Measurements from ENCODE around the gene ACP6.
"Not testable (repeated sequence)": the region's sequence is repeated elsewhere in the genome, so short reads cannot be mapped to it uniquely, and the experiment has no call there.

The ACP6 gene

GRCh38 chr1:147670319-147671001 is at the start of gene ACP6:
TSS of gene ACP6 (minus strand) at chr1:147670524. CDS start at chr1:147670048, 476 bp downstream.
- peak; percentile 83 for DNase-seq

- no peak for DNase-seq
These were observed 49.4 kb upstream of the ACP6 start for GRCh38 chr1:147719711-147720225.

- no peak for DNase-seq
These were observed 48.8 kb upstream of the ACP6 start for GRCh38 chr1:147719029-147719698.

- DNase-seq = no peak
These were observed 47.4 kb upstream of the ACP6 start for GRCh38 chr1:147717706-147718097.

- no peak for DNase-seq
These were observed 46.9 kb upstream of the ACP6 start for GRCh38 chr1:147717051-147717705.

- DNase-seq = no peak
These were observed 42.3 kb upstream of the ACP6 start for GRCh38 chr1:147712605-147713004.

GRCh38 chr1:147700042-147701006 is 30.0 kb upstream of the ACP6 start:
- DNase-seq = peak; percentile 73

GRCh38 chr1:147699686-147700041 is 29.3 kb upstream of the ACP6 start:
- DNase-seq = no peak

GRCh38 chr1:147683163-147683763 is 12.9 kb upstream of the ACP6 start:
- no peak for DNase-seq

- DNase-seq = not testable (repeated sequence)
These were observed 10.4 kb upstream of the ACP6 start for GRCh38 chr1:147680608-147681235.

- DNase-seq = not testable (repeated sequence)
These were observed 7.4 kb upstream of the ACP6 start for GRCh38 chr1:147677681-147678080.

- DNase-seq = no peak
These were observed 6.2 kb upstream of the ACP6 start for GRCh38 chr1:147676311-147677085.

- no peak for DNase-seq
These were observed 3.5 kb upstream of the ACP6 start for GRCh38 chr1:147673816-147674215.

- DNase-seq = no peak
These were observed 3.1 kb upstream of the ACP6 start for GRCh38 chr1:147673406-147673805.

GRCh38 chr1:147669469-147670318 is 630 bp downstream of the ACP6 start:
- no peak for DNase-seq

GRCh38 chr1:147665521-147665920 is 4.8 kb downstream of the ACP6 start:
- DNase-seq = no peak

- DNase-seq = no peak
These were observed 6.1 kb downstream of the ACP6 start for GRCh38 chr1:147664206-147664605.

- no peak for DNase-seq
These were observed 15.8 kb downstream of the ACP6 start for GRCh38 chr1:147654511-147654910.

- no peak for DNase-seq
These were observed 18.0 kb downstream of the ACP6 start for GRCh38 chr1:147652306-147652705.

GRCh38 chr1:147651466-147651865 is 18.9 kb downstream of the ACP6 start:
- DNase-seq = no peak

Measured in NCI-H1092 (cell line).